H9 (cell line): Measurements from ENCODE around the gene NUP210L. TPM values are rescaled to one million over a fixed set of nuclear protein-coding genes. Genes with fewer than 3 reads are reported as not detected.

Experiments used
- DNase-seq: peaks from one replicate; pipeline ENCODE4 v3.0.0-alpha.2; 2017
- H2AFZ ChIP-seq: one replicate; pipeline ENCODE4 v1.6.1; 2013; ENCODE audit warnings: mild to moderate bottlenecking, low read length, control low read depth, moderate library complexity
- H2AK5ac ChIP-seq: 2 replicates; pipeline ENCODE4 v1.6.1; 2013; ENCODE audit warnings: low read length, control low read depth, mixed read lengths; ENCODE audit not compliant: insufficient read length
- H2BK120ac ChIP-seq: one replicate; pipeline ENCODE4 v1.6.1; 2013; ENCODE audit warnings: low read depth, mild to moderate bottlenecking, low read length, control low read depth, inconsistent platforms; ENCODE audit not compliant: poor library complexity, severe bottlenecking
- H2BK12ac ChIP-seq: 2 replicates; pipeline ENCODE4 v1.6.1; 2013; ENCODE audit warnings: low read length, control low read depth, mixed read lengths, low read depth; ENCODE audit not compliant: insufficient read length
- H2BK15ac ChIP-seq: 2 replicates; pipeline ENCODE4 v1.6.1; 2013; ENCODE audit warnings: low read depth, low read length, control low read depth
- H2BK20ac ChIP-seq: one replicate; pipeline ENCODE4 v1.6.1; 2013; ENCODE audit warnings: low read depth, mild to moderate bottlenecking, low read length, control low read depth, inconsistent platforms; ENCODE audit not compliant: poor library complexity, severe bottlenecking
- H2BK5ac ChIP-seq: 2 replicates; pipeline ENCODE4 v1.6.1; 2013; ENCODE audit warnings: low read length, control low read depth, mixed read lengths; ENCODE audit not compliant: insufficient read length
- H3K14ac ChIP-seq: 2 replicates; pipeline ENCODE4 v1.6.1; 2013; ENCODE audit warnings: low read length, control low read depth; ENCODE audit not compliant: insufficient read depth
- H3K18ac ChIP-seq: 2 replicates; pipeline ENCODE4 v1.6.1; 2013; ENCODE audit warnings: low read depth, mild to moderate bottlenecking, mixed read lengths, low read length, control low read depth; ENCODE audit not compliant: insufficient read length
- H3K23ac ChIP-seq: 2 replicates; pipeline ENCODE4 v1.6.1; 2013; ENCODE audit warnings: low read length, control low read depth, mixed read lengths, low read depth; ENCODE audit not compliant: insufficient read length
- H3K23me2 ChIP-seq: 2 replicates; pipeline ENCODE4 v1.6.1; 2013; ENCODE audit warnings: low read depth, mild to moderate bottlenecking, mixed read lengths, low read length, control low read depth; ENCODE audit not compliant: insufficient read length, poor library complexity, severe bottlenecking
- H3K27ac ChIP-seq: 2 replicates; pipeline ENCODE4 v1.5.1; 2013; ENCODE audit warnings: low read length, control low read depth, mixed read lengths, low read depth; ENCODE audit not compliant: insufficient read length
- H3K27me3 ChIP-seq: 2 replicates; pipeline ENCODE4 v1.6.1; 2013; ENCODE audit warnings: low read length, control low read depth, inconsistent platforms; ENCODE audit not compliant: insufficient read depth
- H3K4ac ChIP-seq: 2 replicates; pipeline ENCODE4 v1.6.1; 2013; ENCODE audit warnings: low read depth, mild to moderate bottlenecking, control low read depth, inconsistent platforms, low read length, moderate library complexity
- H3K4me1 ChIP-seq: 2 replicates; pipeline ENCODE4 v1.6.1; 2013; ENCODE audit warnings: low read length, control low read depth, inconsistent platforms; ENCODE audit not compliant: insufficient read depth
- H3K4me2 ChIP-seq: 2 replicates; pipeline ENCODE4 v1.6.1; 2013; ENCODE audit warnings: low read length, control low read depth, mixed read lengths; ENCODE audit not compliant: insufficient read length, insufficient read depth
- H3K56ac ChIP-seq: 2 replicates; pipeline ENCODE4 v1.6.1; 2013; ENCODE audit warnings: low read depth, mild to moderate bottlenecking, mixed read lengths, low read length, control low read depth; ENCODE audit not compliant: insufficient read length
- H3K79me1 ChIP-seq: 2 replicates; pipeline ENCODE4 v1.6.1; 2013; ENCODE audit warnings: low read depth, mild to moderate bottlenecking, moderate library complexity, low read length, control low read depth, inconsistent platforms; ENCODE audit not compliant: insufficient read depth, poor library complexity, severe bottlenecking
- H3K79me2 ChIP-seq: 2 replicates; pipeline ENCODE4 v1.6.1; 2013; ENCODE audit warnings: low read length, control low read depth, inconsistent platforms; ENCODE audit not compliant: insufficient read depth
- H3K9ac ChIP-seq: 2 replicates; pipeline ENCODE4 v1.6.1; 2013; ENCODE audit warnings: low read length, control low read depth, mixed read lengths; ENCODE audit not compliant: insufficient read length; ENCODE audit errors: extremely low read depth
- H3K9me3 ChIP-seq: one replicate; pipeline ENCODE4 v1.6.1; 2013; ENCODE audit warnings: low read depth, low read length, inconsistent platforms; ENCODE audit not compliant: control insufficient read depth
- H3T11ph ChIP-seq: one replicate; pipeline ENCODE4 v1.6.1; 2013; ENCODE audit warnings: mild to moderate bottlenecking, low read length, control low read depth, inconsistent platforms
- H4K20me1 ChIP-seq: one replicate; pipeline ENCODE4 v1.6.1; 2013; ENCODE audit not compliant: control insufficient read depth, insufficient read length, insufficient read depth
- H4K5ac ChIP-seq: 2 replicates; pipeline ENCODE4 v1.6.1; 2013; ENCODE audit warnings: low read depth, mild to moderate bottlenecking, mixed read lengths, low read length, control low read depth; ENCODE audit not compliant: insufficient read length
- H4K8ac ChIP-seq: replicated peaks from 2 replicates; pipeline ENCODE4 v1.6.1; 2013; ENCODE audit warnings: low read length, control low read depth, mixed read lengths, low read depth; ENCODE audit not compliant: insufficient read length
- H4K91ac ChIP-seq: 2 replicates; pipeline ENCODE4 v1.6.1; 2013; ENCODE audit warnings: low read depth, mild to moderate bottlenecking, moderate library complexity, mixed read lengths, low read length, control low read depth; ENCODE audit not compliant: insufficient read length
- H3K27ac Mint-ChIP-seq, 3 experiments: 2 replicates in 2 of 3; 3 replicates in 1 of 3; pipeline ENCODE4 v1.8.0; 2020 to 2021; ENCODE audit warnings: mixed read lengths in 3 of 3, mild to moderate bottlenecking in 1 of 3, moderate library complexity in 1 of 3
- H3K27me3 Mint-ChIP-seq: 2 replicates; pipeline ENCODE4 v1.8.0; 2021; ENCODE audit warnings: low read depth, mild to moderate bottlenecking, moderate library complexity, mixed read lengths
- H3K36me3 Mint-ChIP-seq, 3 experiments: 2 replicates in 2 of 3; 3 replicates in 1 of 3; pipeline ENCODE4 v1.8.0; 2020 to 2021; ENCODE audit warnings: low read depth in 3 of 3, mixed read lengths in 3 of 3; ENCODE audit not compliant: insufficient read depth in 1 of 3
- H3K4me1 Mint-ChIP-seq, 2 experiments: 2 replicates each; pipeline ENCODE4 v1.8.0; 2020; ENCODE audit warnings: mixed read lengths in 2 of 2
- H3K4me3 Mint-ChIP-seq, 2 experiments: 2 replicates in 1 of 2; 3 replicates in 1 of 2; pipeline ENCODE4 v1.8.0; 2020 to 2021; ENCODE audit warnings: mild to moderate bottlenecking in 2 of 2, mixed read lengths in 2 of 2, moderate library complexity in 1 of 2
- H3K9me3 Mint-ChIP-seq, 2 experiments: 2 replicates in 1 of 2; 3 replicates in 1 of 2; pipeline ENCODE4 v1.8.0; 2020; ENCODE audit warnings: mild to moderate bottlenecking in 2 of 2, mixed read lengths in 2 of 2, moderate library complexity in 1 of 2
- CTCF ChIP-seq: fragments of 200-600 bp; sonication (generic); conservative IDR thresholded peaks from 3 replicates; pipeline ENCODE4 v1.8.0; 2021; ENCODE audit warnings: antibody characterized with exemption, mild to moderate bottlenecking
- WGBS: extraction: QIAGEN DNeasy Blood & Tissue Kit; methylation state at CpG from one replicate; pipeline ENCODE4 v1.1.7; 2013; ENCODE audit warnings: missing lambda C conversion rate, low lambda C conversion rate, mixed read lengths; ENCODE audit not compliant: insufficient read length; ENCODE audit errors: extremely low coverage; 5-methylcytosine and 5-hydroxymethylcytosine counted together
- total RNA-seq: library from RNA; stranded (reverse); gene quantifications from 2 replicates; pipeline ENCODE4 v1.2.1, GENCODE V29; 2021

NUP210L gene
- total RNA-seq, 1 experiment from 2014 or later, result 0.04 TPM

GRCh38 chr1:154171223-154171583 lies 16.3 kb upstream of the NUP210L start:
- Histone ChIP-seq H3K18ac (no peak overlapping the region), H3K79me2 (peaks cover 10% of the 10 kb centered on the region; the same call in 1 of the 2 replicates)
- no CpG with 5 or more reads among the region's 4 CpGs for WGBS

More at GRCh38 chr1:154171223-154171583, 16.3 kb upstream of the NUP210L start:
- no peak overlapping the region for H3K27ac ChIP-seq
- Mint-ChIP-seq H3K9me3 (no peaks in the 10 kb centered on the region), H3K4me3 (no peak overlapping the region), H3K4me1 (no peaks in the 10 kb centered on the region), H3K36me3 (peaks cover 62 to 90% (median 79%) of the 10 kb centered on the region in 3 experiments; a peak in 6 of 7 replicates), H3K27ac (no peak overlapping the region), H3K27me3 (no peaks in the 10 kb centered on the region)
- H4K20me1 ChIP-seq, result no peaks in the 10 kb centered on the region
- H3K4me2 ChIP-seq, result no peak overlapping the region
- H3K23ac ChIP-seq, result no peak overlapping the region
- H3K27me3 ChIP-seq, result no peaks in the 10 kb centered on the region
- no peaks in the 10 kb centered on the region for H3K4me1 ChIP-seq
- H4K8ac ChIP-seq, result no peak overlapping the region
- no peak overlapping the region for H2BK5ac ChIP-seq
- H3T11ph ChIP-seq, result no peak overlapping the region
- H2AFZ ChIP-seq, result no peak overlapping the region
- no peak overlapping the region for H4K91ac ChIP-seq
- H3K56ac ChIP-seq, result no peak overlapping the region
- TF ChIP-seq CTCF, result no peak
- peaks cover 2% of the 10 kb centered on the region for H3K79me1 ChIP-seq
- H3K14ac ChIP-seq, result no peak overlapping the region
- no peak overlapping the region for H3K4ac ChIP-seq
- H2BK120ac ChIP-seq, result no peak overlapping the region
- H4K5ac ChIP-seq, result no peak overlapping the region
- no peak overlapping the region for H2BK12ac ChIP-seq
- H3K9me3 ChIP-seq, result no peaks in the 10 kb centered on the region
- H2BK20ac ChIP-seq, result no peak overlapping the region
- no peak overlapping the region for H2AK5ac ChIP-seq
- H2BK15ac ChIP-seq, result no peak overlapping the region
- no peaks in the 10 kb centered on the region for H3K23me2 ChIP-seq
- DNase-seq, result no peak
- no peak overlapping the region for H3K9ac ChIP-seq
